B cell (primary cell): ENCODE results near the gene SEC14L1.

Experiments used
- CTCF ChIP-seq: fragments of 200-600 bp; IDR thresholded peaks from one replicate; pipeline ENCODE4 v1.8.0; 2022; ENCODE audit warnings: antibody characterized with exemption, mild to moderate bottlenecking
- EZH2 ChIP-seq: IDR thresholded peaks from 2 replicates; pipeline ENCODE4 v1.6.1; 2012; ENCODE audit warnings: borderline replicate concordance, low read depth, mild to moderate bottlenecking, moderate library complexity, low read length; ENCODE audit not compliant: insufficient read depth, poor library complexity, severe bottlenecking

GRCh38 chr17:77208217-77208808 is 67.5 kb downstream of the SEC14L1 start:
- TF ChIP-seq CTCF = no peak
- TF ChIP-seq EZH2 = no peak
